ENCODE measurements around the gene STUB1.
A peak's percentile ranks its signal among the peaks of the same experiment; 100 is the strongest.

The STUB1 gene

DNA sequence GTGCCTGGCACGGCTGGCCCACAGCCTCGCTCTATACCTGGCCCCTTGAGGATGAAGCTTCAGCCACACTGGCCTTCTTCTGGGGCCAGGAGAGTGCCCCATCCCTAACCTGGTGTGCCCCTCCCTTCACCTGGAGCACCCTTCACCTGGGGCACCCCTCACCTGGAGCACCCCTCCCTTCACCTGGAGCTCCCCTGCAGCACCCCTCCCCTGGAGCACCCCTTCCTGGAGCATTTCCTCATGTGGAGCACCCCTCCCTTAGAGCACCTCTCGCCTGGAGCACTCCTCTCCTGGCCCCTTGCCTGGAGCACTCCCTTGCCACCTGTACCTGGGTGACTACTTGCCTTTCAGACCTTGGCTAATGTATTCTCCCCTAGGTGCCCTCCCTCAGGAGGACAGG, 27.8 kb downstream of the STUB1 start:
- ChIA-PET CTCF (interaction anchor here (1.0 kb wide), 1 partner anchor 59 kb away, joined by 3 read pairs; the partner anchor contains the start of gene WDR90), POLR2A (interaction anchor here (1.2 to 2.0 kb wide), 3 partner anchors 11 to 17 kb away, joined by 4 to 8 read pairs (median 5); partner anchors contain the start of genes ANTKMT and WDR24)
- TF ChIP-seq FOXA1 (IDR thresholded peaks at IDR 0.05) (no peak), CTBP1 (IDR thresholded peaks at IDR 0.05; ENCODE audit: borderline replicate concordance) (no peak), ARNT (IDR thresholded peaks at IDR 0.05) (no peak), BHLHE40 (IDR thresholded peaks at IDR 0.05; ENCODE audit: borderline replicate concordance) (no peak), LEF1 (IDR thresholded peaks at IDR 0.05; ENCODE audit: borderline replicate concordance) (no peak), FOXM1 (IDR thresholded peaks at IDR 0.05; ENCODE audit: borderline replicate concordance) (no peak), L3MBTL2 (conservative IDR thresholded peaks at IDR 0.05) (no peak), NFRKB (IDR thresholded peaks at IDR 0.05) (no peak), FOXK2 (IDR thresholded peaks at IDR 0.05) (no peak), SUZ12 (IDR thresholded peaks at IDR 0.05) (no peak), HDGF (IDR thresholded peaks at IDR 0.05; ENCODE audit: borderline replicate concordance) (no peak), SP1 (IDR thresholded peaks at IDR 0.05) (no peak), TARDBP (IDR thresholded peaks at IDR 0.05) (no peak), ELF4 (IDR thresholded peaks at IDR 0.05) (no peak), ZNF384 (IDR thresholded peaks at IDR 0.05) (no peak)
- TF ChIP-seq, protein P1, sequence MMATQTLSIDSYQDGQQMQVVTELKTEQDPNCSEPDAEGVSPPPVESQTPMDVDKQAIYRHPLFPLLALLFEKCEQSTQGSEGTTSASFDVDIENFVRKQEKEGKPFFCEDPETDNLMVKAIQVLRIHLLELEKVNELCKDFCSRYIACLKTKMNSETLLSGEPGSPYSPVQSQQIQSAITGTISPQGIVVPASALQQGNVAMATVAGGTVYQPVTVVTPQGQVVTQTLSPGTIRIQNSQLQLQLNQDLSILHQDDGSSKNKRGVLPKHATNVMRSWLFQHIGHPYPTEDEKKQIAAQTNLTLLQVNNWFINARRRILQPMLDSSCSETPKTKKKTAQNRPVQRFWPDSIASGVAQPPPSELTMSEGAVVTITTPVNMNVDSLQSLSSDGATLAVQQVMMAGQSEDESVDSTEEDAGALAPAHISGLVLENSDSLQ (IDR thresholded peaks at IDR 0.05): no peak
- DNase-seq (ENCODE audit: extremely low spot score): no peak

- ChIA-PET CTCF (interaction anchor here (1.0 to 2.0 kb wide), 2 partner anchors 11 to 60 kb away, joined by 3 to 7 read pairs; partner anchors contain the start of genes ANTKMT and WDR90), POLR2A (interaction anchor here (0.6 to 1.8 kb wide), 2 partner anchors 11 to 12 kb away, joined by 3 to 7 read pairs; partner anchors contain the start of gene ANTKMT)
- TF ChIP-seq, protein P1 (IDR thresholded peaks at IDR 0.05): no peak
- TF ChIP-seq ARNT (IDR thresholded peaks at IDR 0.05) (no peak), TARDBP (IDR thresholded peaks at IDR 0.05) (no peak)
- no peak for DNase-seq (ENCODE audit: extremely low spot score)
These were observed 28.7 kb downstream of the STUB1 start for GRCh38 chr16:708959-709358.

GRCh38 chr16:709566-710499, 29.6 kb downstream of the STUB1 start:
- DNase-seq (ENCODE audit: extremely low spot score): peak; percentile 69
- TF ChIP-seq NFRKB (IDR thresholded peaks at IDR 0.05): no peak
- TF ChIP-seq FOXK2 (IDR thresholded peaks at IDR 0.05): no peak
- TF ChIP-seq ARNT (IDR thresholded peaks at IDR 0.05): no peak
- TF ChIP-seq TARDBP (IDR thresholded peaks at IDR 0.05): no peak
- TF ChIP-seq FOXM1 (IDR thresholded peaks at IDR 0.05; ENCODE audit: borderline replicate concordance): no peak
- TF ChIP-seq LEF1 (IDR thresholded peaks at IDR 0.05; ENCODE audit: borderline replicate concordance): no peak
- TF ChIP-seq HDGF (IDR thresholded peaks at IDR 0.05; ENCODE audit: borderline replicate concordance): no peak
- no peak for TF ChIP-seq L3MBTL2 (conservative IDR thresholded peaks at IDR 0.05)
- TF ChIP-seq, protein P1 (IDR thresholded peaks at IDR 0.05): no peak
- TF ChIP-seq ZNF384 (IDR thresholded peaks at IDR 0.05): no peak
- no peak for TF ChIP-seq BHLHE40 (IDR thresholded peaks at IDR 0.05; ENCODE audit: borderline replicate concordance)
- TF ChIP-seq CTBP1 (IDR thresholded peaks at IDR 0.05; ENCODE audit: borderline replicate concordance): no peak
- CTCF ChIA-PET: interaction anchor here (0.7 to 2.0 kb wide), 4 partner anchors 11 to 75 kb away, joined by 3 to 7 read pairs (median 5); partner anchors contain the start of genes ANTKMT and CCDC78
- POLR2A ChIA-PET: interaction anchor here (0.6 to 1.8 kb wide), 6 partner anchors 10 to 78 kb away, joined by 3 to 7 read pairs (median 4); partner anchors contain the start of genes ANTKMT, CCDC78, HAGHL and JMJD8

DNA sequence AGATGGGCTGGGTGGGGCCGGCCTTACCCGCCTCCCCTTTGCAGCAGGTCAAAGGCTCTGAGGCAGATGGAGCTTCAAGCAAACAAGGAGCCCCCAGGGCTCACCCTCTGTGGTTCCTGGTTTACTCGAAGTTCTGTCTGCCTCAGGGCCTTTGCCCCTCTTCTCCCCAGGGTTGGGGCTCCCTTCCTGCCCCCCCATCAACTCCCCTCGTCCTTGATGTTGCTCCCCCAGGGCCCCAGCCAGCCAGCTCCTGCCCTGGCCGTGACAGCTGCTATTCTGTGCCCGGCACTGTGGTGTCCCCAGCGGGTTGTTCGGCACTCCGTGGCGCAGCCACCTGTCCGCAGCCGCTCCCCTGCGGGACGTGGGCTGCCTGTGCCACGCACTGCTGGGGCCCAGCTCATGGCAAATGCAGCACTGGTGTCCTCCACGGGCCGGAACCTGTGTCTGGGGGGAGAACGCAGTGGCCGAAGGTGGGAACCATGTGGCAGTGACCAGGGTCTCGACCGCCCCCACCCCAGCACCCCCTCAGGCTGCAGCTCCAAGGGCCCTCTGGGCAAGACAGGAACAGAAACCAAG, 30.4 kb downstream of the STUB1 start:
- no peak for DNase-seq (ENCODE audit: extremely low spot score)
- TF ChIP-seq, protein P1 (IDR thresholded peaks at IDR 0.05): no peak
- TF ChIP-seq ZNF384 (IDR thresholded peaks at IDR 0.05): no peak
- no peak for TF ChIP-seq FOXM1 (IDR thresholded peaks at IDR 0.05; ENCODE audit: borderline replicate concordance)
- TF ChIP-seq FOXK2 (IDR thresholded peaks at IDR 0.05): no peak
- no peak for TF ChIP-seq TARDBP (IDR thresholded peaks at IDR 0.05)
- TF ChIP-seq ARNT (IDR thresholded peaks at IDR 0.05): no peak
- no peak for TF ChIP-seq NFRKB (IDR thresholded peaks at IDR 0.05)
- TF ChIP-seq HDGF (IDR thresholded peaks at IDR 0.05; ENCODE audit: borderline replicate concordance): no peak
- no peak for TF ChIP-seq ELF4 (IDR thresholded peaks at IDR 0.05)
- no peak for TF ChIP-seq SP1 (IDR thresholded peaks at IDR 0.05)
- TF ChIP-seq L3MBTL2 (conservative IDR thresholded peaks at IDR 0.05): no peak
- no peak for TF ChIP-seq FOXA1 (IDR thresholded peaks at IDR 0.05)
- TF ChIP-seq CTBP1 (IDR thresholded peaks at IDR 0.05; ENCODE audit: borderline replicate concordance): no peak
- no peak for TF ChIP-seq BHLHE40 (IDR thresholded peaks at IDR 0.05; ENCODE audit: borderline replicate concordance)
- TF ChIP-seq LEF1 (IDR thresholded peaks at IDR 0.05; ENCODE audit: borderline replicate concordance): no peak
- TF ChIP-seq SUZ12 (IDR thresholded peaks at IDR 0.05): no peak
- CTCF ChIA-PET: interaction anchor here (1.1 to 2.0 kb wide), 3 partner anchors 10 to 75 kb away, joined by 3 to 7 read pairs (median 6); partner anchors contain the start of genes ANTKMT and CCDC78
- POLR2A ChIA-PET: interaction anchor here (0.7 to 1.8 kb wide), 4 partner anchors 9 to 77 kb away, joined by 3 to 7 read pairs (median 4); partner anchors contain the start of genes CCDC78, HAGHL and RPUSD1

Measured in HEK293T (cell line).